NB4 (cell line): ENCODE measurements around the gene CCDC7.
"Not testable (repeated sequence)": the region's sequence is repeated elsewhere in the genome, so short reads cannot be mapped to it uniquely, and the experiment has no call there.

Experiments used
- DNase-seq: peaks from one replicate; pipeline ENCODE4 v3.0.0; 2010; ENCODE audit warnings: low read depth
- H3K4me3 ChIP-seq: one replicate; pipeline ENCODE4 v1.5.1; 2011; ENCODE audit warnings: mild to moderate bottlenecking, low read depth, low read length, moderate library complexity
- MYC ChIP-seq: IDR thresholded peaks from 2 replicates; pipeline ENCODE4 v1.6.1; 2011; ENCODE audit warnings: low read depth, low read length
- POLR2A ChIP-seq: IDR thresholded peaks from 2 replicates; pipeline ENCODE4 v1.6.1; 2011; ENCODE audit warnings: mild to moderate bottlenecking; ENCODE audit not compliant: insufficient read length; ENCODE audit errors: extremely low read depth
- TF ChIP-seq, protein P1 (sequence below): IDR thresholded peaks from one replicate; pipeline ENCODE4 v1.5.1; 2012; ENCODE audit warnings: low read depth, low read length
- TF ChIP-seq, protein P2 (sequence below): IDR thresholded peaks from 2 replicates; pipeline ENCODE4 v1.6.1; 2011; ENCODE audit warnings: low read depth, low read length

Gene CCDC7

DNA sequence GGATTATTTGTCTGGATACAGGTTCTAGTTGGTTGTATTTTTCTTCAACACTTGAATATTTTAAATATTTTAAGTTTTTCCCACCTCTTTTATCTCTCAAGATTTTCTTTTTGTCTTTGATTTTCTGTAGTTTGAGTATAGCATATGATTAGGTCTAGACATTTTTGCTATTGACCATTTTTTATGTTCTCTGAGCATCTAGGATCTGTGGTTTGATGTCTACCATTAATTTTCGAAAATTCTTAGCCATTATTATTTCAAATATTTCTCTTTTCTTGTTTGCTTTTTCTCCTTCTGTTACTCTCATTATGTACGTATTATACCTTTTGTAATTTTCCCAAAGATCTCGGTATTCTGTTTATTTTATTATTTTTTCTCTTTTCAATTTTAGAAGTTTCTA, 293.0 kb downstream of the CCDC7 start:
- DNase-seq = no peak
- no peak overlapping the region for H3K4me3 ChIP-seq
- TF ChIP-seq MYC = no peak
- TF ChIP-seq, protein P1, sequence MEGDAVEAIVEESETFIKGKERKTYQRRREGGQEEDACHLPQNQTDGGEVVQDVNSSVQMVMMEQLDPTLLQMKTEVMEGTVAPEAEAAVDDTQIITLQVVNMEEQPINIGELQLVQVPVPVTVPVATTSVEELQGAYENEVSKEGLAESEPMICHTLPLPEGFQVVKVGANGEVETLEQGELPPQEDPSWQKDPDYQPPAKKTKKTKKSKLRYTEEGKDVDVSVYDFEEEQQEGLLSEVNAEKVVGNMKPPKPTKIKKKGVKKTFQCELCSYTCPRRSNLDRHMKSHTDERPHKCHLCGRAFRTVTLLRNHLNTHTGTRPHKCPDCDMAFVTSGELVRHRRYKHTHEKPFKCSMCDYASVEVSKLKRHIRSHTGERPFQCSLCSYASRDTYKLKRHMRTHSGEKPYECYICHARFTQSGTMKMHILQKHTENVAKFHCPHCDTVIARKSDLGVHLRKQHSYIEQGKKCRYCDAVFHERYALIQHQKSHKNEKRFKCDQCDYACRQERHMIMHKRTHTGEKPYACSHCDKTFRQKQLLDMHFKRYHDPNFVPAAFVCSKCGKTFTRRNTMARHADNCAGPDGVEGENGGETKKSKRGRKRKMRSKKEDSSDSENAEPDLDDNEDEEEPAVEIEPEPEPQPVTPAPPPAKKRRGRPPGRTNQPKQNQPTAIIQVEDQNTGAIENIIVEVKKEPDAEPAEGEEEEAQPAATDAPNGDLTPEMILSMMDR = no peak
- TF ChIP-seq POLR2A = no peak
- TF ChIP-seq, protein P2, sequence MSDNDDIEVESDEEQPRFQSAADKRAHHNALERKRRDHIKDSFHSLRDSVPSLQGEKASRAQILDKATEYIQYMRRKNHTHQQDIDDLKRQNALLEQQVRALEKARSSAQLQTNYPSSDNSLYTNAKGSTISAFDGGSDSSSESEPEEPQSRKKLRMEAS = no peak

DNA sequence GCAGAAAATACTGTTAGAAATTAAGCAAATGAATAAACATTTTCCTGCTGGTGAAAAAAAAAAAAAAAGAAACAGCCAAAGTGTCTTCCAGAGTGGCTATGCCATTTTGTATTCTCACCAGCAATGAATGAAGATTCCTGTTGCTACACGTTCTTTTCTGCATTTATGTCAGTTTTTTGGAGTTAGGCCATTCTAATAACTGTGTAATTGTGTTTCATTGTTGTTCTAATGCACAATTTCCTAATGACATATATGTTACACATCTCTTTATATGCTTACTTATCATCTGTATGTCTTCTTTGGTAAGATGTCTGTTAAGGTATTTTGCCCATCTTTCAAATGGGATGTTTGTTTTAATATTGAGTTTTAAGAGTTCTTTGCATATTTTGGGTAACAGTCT, 298.4 kb downstream of the CCDC7 start:
- no peak for DNase-seq
- H3K4me3 ChIP-seq = no peak overlapping the region
- TF ChIP-seq POLR2A (no peak), MYC (no peak)
- TF ChIP-seq, protein P1 = no peak
- TF ChIP-seq, protein P2 = no peak

DNA sequence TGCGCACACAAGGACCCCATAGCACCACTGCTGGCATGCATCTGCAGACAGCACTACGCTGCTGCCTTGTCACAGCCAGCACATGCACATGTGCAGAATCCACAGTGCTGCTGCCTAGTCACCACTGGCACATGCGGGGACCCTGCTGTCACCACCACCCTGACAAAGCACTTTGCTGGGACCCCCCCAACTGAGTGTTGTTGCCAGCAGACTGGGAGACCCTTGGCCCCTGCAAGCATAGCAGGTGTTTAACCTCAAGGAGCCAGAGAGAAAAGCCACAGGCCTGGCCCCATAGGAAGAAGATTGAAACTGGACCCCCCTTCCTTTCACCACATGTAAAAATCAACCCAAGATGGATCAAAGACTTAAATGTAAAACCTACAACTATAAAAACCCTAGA, 300.9 kb downstream of the CCDC7 start:
- DNase-seq = no peak
- TF ChIP-seq MYC = no peak
- no peak for TF ChIP-seq POLR2A
- TF ChIP-seq, protein P1 = no peak
- TF ChIP-seq, protein P2 = no peak
- H3K4me3 ChIP-seq = no peak overlapping the region

DNA sequence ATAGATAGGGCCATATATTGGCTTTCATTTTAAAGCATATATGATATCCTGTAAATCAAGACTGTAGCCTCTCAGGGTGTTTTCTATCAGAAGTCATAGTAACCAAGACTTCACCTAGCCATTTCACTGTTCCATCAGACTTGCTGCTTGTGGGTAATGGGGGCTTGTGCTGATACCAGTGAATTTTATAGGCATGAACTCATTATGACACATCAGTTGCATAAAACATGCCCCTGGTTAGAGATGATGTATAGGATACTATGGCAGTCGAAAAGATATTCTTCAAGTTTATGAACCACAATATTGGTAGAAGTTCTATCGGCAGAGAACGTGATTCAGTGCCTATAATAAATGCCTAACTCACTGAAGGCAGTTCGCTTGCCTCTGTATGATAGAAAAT, 305.6 kb downstream of the CCDC7 start:
- no peak overlapping the region for H3K4me3 ChIP-seq

DNA sequence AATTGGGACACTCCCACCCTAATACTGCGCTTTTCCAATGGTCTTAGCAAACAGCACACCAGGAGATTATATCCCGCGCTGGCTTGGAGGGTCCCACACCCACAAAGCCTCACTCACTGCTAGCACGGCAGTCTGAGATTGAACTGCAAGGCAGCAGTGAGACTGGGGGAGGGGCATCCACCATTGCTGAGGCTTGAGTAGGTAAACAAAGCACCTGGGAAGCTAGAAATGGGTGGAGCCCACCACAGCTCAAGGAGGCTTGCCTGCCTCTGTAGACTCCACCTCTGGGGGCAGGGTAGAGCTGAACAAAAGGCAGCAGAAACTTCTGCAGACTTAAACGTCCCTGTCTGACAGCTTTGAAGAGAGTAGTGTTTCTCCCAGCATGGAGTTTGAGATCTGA, 309.0 kb downstream of the CCDC7 start:
- not testable (repeated sequence) for H3K4me3 ChIP-seq, DNase-seq

More for the DNA sequence above, 305.6 kb downstream of the CCDC7 start:
- DNase-seq = no peak
- no peak for TF ChIP-seq MYC
- no peak for TF ChIP-seq POLR2A
- TF ChIP-seq, protein P1 = no peak
- TF ChIP-seq, protein P2 = no peak

DNA sequence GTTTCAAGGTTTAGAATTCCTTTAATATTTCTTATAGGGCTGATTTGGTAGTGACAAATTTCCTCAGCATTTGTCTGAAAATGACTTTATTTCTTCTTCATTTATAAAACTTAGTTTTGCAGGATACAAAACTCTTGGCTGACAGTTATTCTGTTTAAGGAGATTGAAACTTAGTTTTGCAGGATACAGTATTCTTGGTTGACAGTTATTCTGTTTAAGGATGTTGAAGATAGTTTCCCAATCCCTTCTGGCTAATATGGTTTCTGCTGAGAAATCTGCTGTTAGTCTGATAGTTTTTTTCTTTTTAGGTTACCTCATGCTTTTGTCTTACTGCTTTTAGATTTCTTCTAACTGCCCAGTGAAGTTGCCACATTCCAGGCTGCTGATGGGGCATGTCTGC, 325.3 kb downstream of the CCDC7 start:
- no peak overlapping the region for H3K4me3 ChIP-seq
- DNase-seq = no peak
- TF ChIP-seq, protein P1 = no peak
- TF ChIP-seq MYC = no peak
- TF ChIP-seq, protein P2 = no peak
- TF ChIP-seq POLR2A = no peak
